Aorta (tissue), 5 donors: ENCODE measurements around the gene DRAXIN. TPM values are rescaled to one million over a fixed set of nuclear protein-coding genes. Genes with fewer than 3 reads are reported as not detected.

Experiments
- ATAC-seq: fragments of 200-7000 bp; cut with Tn5 transposase; one replicate; pipeline ENCODE4 v1.9.1; 2022; ENCODE audit warnings: moderate library complexity; ENCODE audit not compliant: low FRiP score
- DNase-seq, 2 donors: peaks; one replicate each; pipeline ENCODE4 v3.0.0-alpha.2; 2020
- H3K27ac ChIP-seq, 2 donors: one replicate each; pipeline ENCODE4 v1.5.1; 2013; ENCODE audit warnings: low read length in 2 of 2, mild to moderate bottlenecking in 2 of 2, moderate library complexity in 2 of 2, control low read depth in 1 of 2, inconsistent platforms in 1 of 2, low read depth in 1 of 2
- H3K27me3 ChIP-seq, 2 donors: one replicate each; pipeline ENCODE4 v1.6.1; 2013; ENCODE audit warnings: control low read depth in 1 of 2, low read length in 1 of 2, mild to moderate bottlenecking in 1 of 2, moderate library complexity in 1 of 2; ENCODE audit not compliant: insufficient read depth in 2 of 2, control insufficient read depth in 1 of 2
- H3K36me3 ChIP-seq, 2 donors: one replicate each; pipeline ENCODE4 v1.6.1; 2013; ENCODE audit warnings: control low read depth in 1 of 2, low read length in 1 of 2, mild to moderate bottlenecking in 1 of 2; ENCODE audit not compliant: insufficient read depth in 2 of 2, control insufficient read depth in 1 of 2
- H3K4me1 ChIP-seq, 2 donors: one replicate each; pipeline ENCODE4 v1.6.1; 2013; ENCODE audit warnings: low read length in 2 of 2, control low read depth in 1 of 2, mild to moderate bottlenecking in 1 of 2, moderate library complexity in 1 of 2; ENCODE audit not compliant: insufficient read depth in 2 of 2, control insufficient read depth in 1 of 2
- H3K4me3 ChIP-seq, 2 donors: one replicate each; pipeline ENCODE4 v1.5.1; 2013; ENCODE audit warnings: low read length in 2 of 2, control low read depth in 1 of 2, mild to moderate bottlenecking in 1 of 2
- H3K9me3 ChIP-seq: one replicate; pipeline ENCODE4 v1.6.1; 2013; ENCODE audit warnings: mild to moderate bottlenecking, low read length; ENCODE audit not compliant: control insufficient read depth
- WGBS, 2 donors: extraction: QIAGEN DNeasy Blood & Tissue Kit; methylation state at CpG; one replicate each; pipeline ENCODE4 v1.1.7; 2013; 5-methylcytosine and 5-hydroxymethylcytosine counted together
- intact Hi-C, 2 donors: fragments of 100-400 bp; cut with DNase I; formaldehyde crosslinking; loops; one replicate each; pipeline versions ENCODE4 v1.14.2 to v1.15.0; 2022
- polyA plus RNA-seq, 2 donors: library from polyadenylated mRNA; stranded (reverse); fragments of 200-250 nt; gene quantifications; one replicate each; pipeline ENCODE4 v1.2.3, GENCODE V29; 2013
- total RNA-seq, 2 donors: library from RNA; stranded (reverse); fragmentation: NEBNext Ultra II Directional; extraction: Animal tissue kit (Norgen Biotek cat#: 25700); gene quantifications; one replicate each; pipeline ENCODE4 v1.2.1, GENCODE V29; 2021
- donor health status: healthy with polysubstance abuse.
- donor health status: Bipolar disorder and iron deficiency.
- donor health status: DM: no; HTN: no; CAD: no.
- donor health status: DM: no; HTN: no; CAD: no.
- donor health status: DM: yes; HTN: yes; CAD: no.

DRAXIN gene
- total and polyA plus RNA-seq, 4 donors: 0.03 to 0.21 TPM; not detected in 2

DNA sequence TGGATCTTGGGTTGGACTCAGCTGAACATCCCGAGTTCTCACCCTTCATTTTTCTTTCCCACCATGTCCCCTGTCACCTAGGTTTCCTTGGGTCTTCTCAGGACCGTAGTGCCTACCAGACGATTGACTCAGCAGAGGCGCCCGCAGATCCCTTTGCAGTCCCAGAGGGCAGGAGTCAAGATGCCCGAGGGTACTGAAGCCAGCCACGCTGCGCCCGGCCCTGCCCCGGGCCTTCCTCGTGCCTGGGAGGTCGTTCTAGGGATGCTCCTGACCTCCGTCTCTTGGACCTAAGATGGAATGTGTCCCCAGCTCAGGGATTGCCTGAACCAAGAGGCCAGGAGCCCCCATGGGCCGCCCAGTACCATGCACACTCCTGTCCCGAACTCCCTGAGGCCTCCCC lies 58.5 kb downstream of the DRAXIN start:
- Histone ChIP-seq H3K27me3 (no peaks in the 10 kb centered on the region), H3K36me3 (peaks cover 0 to 2% of the 10 kb centered on the region in 2 donors), H3K27ac (no peak overlapping the region), H3K4me3 (no peak overlapping the region), H3K4me1 (no peaks in the 10 kb centered on the region), H3K9me3 (no peaks in the 10 kb centered on the region)
- WGBS, 2 donors: 92 to 93% methylated on average over 15 of the region's 15 CpGs
- DNase-seq: no peak
- ATAC-seq: no peak
- intact Hi-C loops: no loop called here

DNA sequence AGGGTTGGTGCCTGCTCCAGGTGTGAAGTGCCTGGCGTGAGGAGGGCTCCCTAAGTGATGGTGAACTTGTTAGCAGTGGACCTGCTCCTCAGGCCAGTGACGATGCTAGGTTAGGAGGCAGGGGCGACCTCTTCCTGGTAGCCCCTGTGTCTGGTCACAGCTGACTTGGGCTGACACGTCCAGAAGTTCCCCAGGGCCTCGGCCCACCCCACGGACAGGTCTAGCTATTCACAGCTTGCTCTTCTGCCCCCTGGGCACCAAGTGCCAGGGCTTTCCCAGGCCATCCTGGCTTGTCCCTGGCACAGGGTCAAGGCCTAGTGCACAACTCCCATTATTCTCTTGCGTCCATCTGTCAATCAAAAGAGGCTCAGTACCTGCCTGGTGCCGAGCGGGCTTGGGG lies 59.6 kb downstream of the DRAXIN start:
- intact Hi-C loops: no loop called here
- WGBS, 2 donors: 88 to 93% methylated on average over 9 of the region's 9 CpGs
- no peaks in the 10 kb centered on the region for H3K9me3 ChIP-seq
- H3K4me3 ChIP-seq: no peak overlapping the region
- ATAC-seq (no peak), DNase-seq (no peak)
- H3K4me1 ChIP-seq: no peaks in the 10 kb centered on the region
- H3K27ac ChIP-seq: no peak overlapping the region
- peaks cover 0 to 2% of the 10 kb centered on the region in 2 donors for H3K36me3 ChIP-seq
- H3K27me3 ChIP-seq: no peaks in the 10 kb centered on the region

DNA sequence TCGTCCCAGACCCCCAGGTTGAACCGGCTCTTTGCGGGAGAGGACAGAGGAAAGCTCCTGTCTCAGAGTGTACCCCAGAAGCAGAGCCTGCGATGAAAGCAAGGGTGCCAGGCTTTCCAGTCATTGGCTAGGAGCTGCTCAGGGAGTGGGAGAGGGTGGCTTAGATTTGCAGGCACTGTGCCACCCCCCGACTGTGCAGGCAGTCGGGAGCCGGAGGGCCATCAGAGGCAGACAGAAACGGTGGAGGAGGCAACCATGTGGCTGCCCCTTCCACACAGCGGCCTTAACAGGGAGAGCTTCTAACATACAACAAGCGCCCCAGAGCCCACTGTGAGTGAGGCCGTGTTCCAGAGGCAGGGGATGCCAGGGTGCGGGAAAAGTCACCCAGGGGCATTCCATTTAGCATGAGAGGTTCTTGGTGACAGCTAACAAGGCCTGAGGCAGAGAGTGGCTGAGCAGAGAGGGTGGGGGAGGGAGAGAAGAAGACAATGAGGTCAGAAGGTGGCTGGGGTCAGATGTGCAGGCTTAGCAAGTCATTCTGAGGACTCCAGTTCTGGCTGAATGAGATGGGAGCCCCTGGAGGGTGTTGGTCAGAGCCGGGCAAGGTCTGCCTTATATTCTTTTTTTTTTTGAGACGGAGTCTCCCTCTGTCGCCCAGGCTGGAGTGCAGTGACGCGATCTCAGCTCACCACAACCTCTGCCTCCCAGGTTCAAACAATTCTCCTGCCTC lies 61.0 kb downstream of the DRAXIN start:
- no peak overlapping the region for H3K27ac ChIP-seq
- ATAC-seq (no peak), DNase-seq (no peak)
- H3K4me1 ChIP-seq: no peaks in the 10 kb centered on the region
- peaks cover 0 to 2% of the 10 kb centered on the region in 2 donors for H3K36me3 ChIP-seq
- no peak overlapping the region for H3K4me3 ChIP-seq
- intact Hi-C loops: no loop called here
- no peaks in the 10 kb centered on the region for H3K9me3 ChIP-seq
- H3K27me3 ChIP-seq: no peaks in the 10 kb centered on the region
- 46 to 56% methylated on average over 17 of the region's 17 CpGs for WGBS, 2 donors

DNA sequence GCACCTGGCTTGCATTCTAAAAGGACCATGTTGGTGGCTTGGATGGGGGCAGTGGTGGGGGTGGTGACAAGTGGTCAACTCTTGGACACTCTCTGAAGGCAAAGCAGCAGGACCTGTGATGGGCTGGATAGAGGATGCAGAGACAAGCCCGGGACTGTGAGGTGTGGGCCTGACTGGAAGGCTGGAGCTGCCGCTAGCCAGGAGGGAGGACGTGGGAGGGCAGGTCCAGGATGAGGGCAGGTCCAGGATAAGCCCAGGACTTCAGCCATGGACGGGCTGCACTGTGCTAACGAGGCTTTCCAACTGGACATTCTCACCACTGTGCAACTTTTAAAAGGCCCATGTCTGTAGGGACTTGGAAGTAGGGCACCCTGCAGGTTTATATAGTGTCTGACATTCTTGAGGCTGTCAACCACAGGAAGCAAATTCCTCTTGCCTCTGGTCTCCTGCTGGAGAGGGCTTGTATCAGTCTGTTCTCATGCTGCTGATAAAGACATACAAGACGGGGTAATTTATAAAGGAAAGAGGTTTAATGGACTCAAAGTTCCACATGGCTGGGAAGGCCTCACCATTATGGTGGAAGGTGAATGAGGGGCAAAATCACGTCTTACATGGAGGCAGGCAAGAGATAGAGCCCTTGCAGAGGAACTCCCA lies 62.2 kb downstream of the DRAXIN start:
- intact Hi-C loops: no loop called here
- no peak overlapping the region for H3K4me3 ChIP-seq
- H3K9me3 ChIP-seq: no peaks in the 10 kb centered on the region
- DNase-seq (no peak), ATAC-seq (no peak)
- 47 to 52% methylated on average over 7 of the region's 7 CpGs for WGBS, 2 donors
- peaks cover 0 to 2% of the 10 kb centered on the region in 2 donors for H3K36me3 ChIP-seq
- no peak overlapping the region for H3K27ac ChIP-seq
- H3K27me3 ChIP-seq: no peaks in the 10 kb centered on the region
- H3K4me1 ChIP-seq: no peaks in the 10 kb centered on the region

DNA sequence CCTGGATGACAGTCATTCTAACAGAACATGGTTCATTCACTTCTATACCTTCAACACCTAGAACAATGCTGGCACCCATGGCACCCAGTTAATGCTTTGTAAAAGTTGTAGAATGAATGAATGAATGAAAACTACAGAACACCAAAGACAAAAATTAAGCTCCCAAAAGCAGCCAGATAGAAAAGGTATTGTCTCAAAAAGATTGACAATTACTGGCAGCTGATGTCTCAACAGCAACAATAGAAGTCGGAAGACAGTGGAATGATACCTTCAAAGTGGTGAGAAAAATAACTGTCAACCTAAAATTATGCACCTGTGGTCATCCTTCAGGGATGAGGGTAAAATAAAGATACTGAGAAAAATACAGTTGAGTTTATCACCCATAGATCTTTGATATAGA lies 65.5 kb downstream of the DRAXIN start:
- no peak for DNase-seq
- Histone ChIP-seq H3K27me3 (no peaks in the 10 kb centered on the region), H3K4me3 (no peak overlapping the region), H3K4me1 (no peaks in the 10 kb centered on the region), H3K36me3 (no peaks in the 10 kb centered on the region), H3K27ac (no peak overlapping the region), H3K9me3 (no peaks in the 10 kb centered on the region)
- WGBS, 2 donors: 93% methylated on average over 1 of the region's 1 CpG
- intact Hi-C loops: no loop called here
- no peak for ATAC-seq

DNA sequence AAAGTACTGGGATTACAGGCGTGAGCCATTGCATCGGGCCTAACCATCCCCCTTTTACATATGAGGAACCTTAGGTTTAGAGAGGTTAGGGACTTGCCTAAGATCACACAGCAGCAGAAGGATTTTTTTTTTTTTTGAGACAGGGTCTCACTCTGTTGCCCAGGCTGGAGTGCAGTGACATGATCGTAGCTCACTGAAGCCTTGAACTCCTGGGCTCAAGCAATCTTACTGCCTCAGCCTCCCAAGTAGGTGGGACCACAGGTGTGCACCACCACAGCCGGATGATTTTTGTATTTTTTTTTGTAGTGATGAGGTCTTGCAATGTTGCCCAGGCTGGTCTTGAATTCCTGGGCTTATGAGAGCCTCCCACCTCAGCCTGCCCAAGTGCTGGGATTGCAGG lies 68.3 kb downstream of the DRAXIN start:
- DNase-seq (no peak), ATAC-seq (no peak)
- no peaks in the 10 kb centered on the region for H3K4me1 ChIP-seq
- H3K36me3 ChIP-seq: no peaks in the 10 kb centered on the region
- 83 to 87% methylated on average over 4 of the region's 4 CpGs for WGBS, 2 donors
- H3K27me3 ChIP-seq: no peaks in the 10 kb centered on the region
- no peak overlapping the region for H3K27ac ChIP-seq
- intact Hi-C loops: no loop called here
- no peaks in the 10 kb centered on the region for H3K9me3 ChIP-seq
- H3K4me3 ChIP-seq: no peak overlapping the region

DNA sequence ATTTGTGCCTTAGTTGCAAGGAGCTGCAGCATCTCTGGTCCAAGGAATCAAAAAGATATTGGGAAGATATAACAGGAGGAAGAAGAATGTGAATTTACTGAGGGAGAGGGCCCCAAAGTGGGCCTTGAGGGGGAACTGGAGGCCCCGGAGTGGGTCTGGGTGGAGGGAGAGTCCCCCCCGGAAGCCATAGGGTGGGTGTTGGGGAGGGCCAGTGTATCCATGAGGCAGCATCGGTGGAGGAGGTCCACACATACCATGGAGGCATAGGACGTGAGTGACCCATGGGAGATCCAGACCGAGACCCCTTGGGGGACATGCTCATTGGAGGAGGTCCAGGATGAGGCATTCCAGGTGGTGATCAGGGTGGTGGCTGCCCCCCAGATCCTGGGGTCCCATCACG lies 69.8 kb downstream of the DRAXIN start:
- WGBS, 2 donors: 84 to 95% methylated on average over 6 of the region's 6 CpGs
- no peaks in the 10 kb centered on the region for H3K9me3 ChIP-seq
- H3K4me3 ChIP-seq: no peak overlapping the region
- H3K4me1 ChIP-seq: no peaks in the 10 kb centered on the region
- no peak for ATAC-seq
- no peak overlapping the region for H3K27ac ChIP-seq
- DNase-seq: no peak
- intact Hi-C loops: no loop called here
- no peaks in the 10 kb centered on the region for H3K27me3 ChIP-seq
- no peaks in the 10 kb centered on the region for H3K36me3 ChIP-seq

DNA sequence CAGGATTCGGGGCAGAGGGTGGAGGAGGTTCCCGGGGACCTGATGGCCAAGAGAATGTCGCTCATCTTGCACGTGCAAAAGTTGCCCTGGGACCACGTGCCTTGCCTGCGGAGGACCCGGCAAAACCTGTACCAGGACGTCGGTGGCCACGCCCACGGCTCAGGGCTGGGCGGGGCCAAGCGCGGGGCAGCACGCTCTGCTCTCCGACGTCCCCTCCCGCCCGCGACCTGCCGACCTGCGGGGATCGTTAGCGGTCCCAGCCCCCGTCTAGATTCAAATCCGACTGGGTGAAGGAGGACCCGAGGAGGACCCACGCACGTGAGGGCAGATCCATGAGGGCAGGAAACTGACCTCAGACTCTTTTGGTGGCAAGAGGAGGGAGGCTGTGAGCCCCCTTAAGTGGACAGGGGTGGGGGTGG lies 70.5 kb downstream of the DRAXIN start, which contains the start of gene C1orf167:
C1orf167 (plus strand) TSS at position 206 of the 419 bp plus-strand sequence. CDS start 2,208 bp downstream, outside the sequence.
- H3K9me3 ChIP-seq: no peaks in the 10 kb centered on the region
- no peak within 1 kb of the TSS for H3K4me3 ChIP-seq
- intact Hi-C loops: no loop called here
- DNase-seq (no peak), ATAC-seq (no peak)
- WGBS, 2 donors: 5 to 6% methylated on average over 29 of the region's 29 CpGs
- H3K4me1 ChIP-seq: no peaks in the 10 kb centered on the region
- no peaks in the 10 kb centered on the region for H3K36me3 ChIP-seq
- no peaks in the 10 kb centered on the region for H3K27me3 ChIP-seq
- no peak within 1 kb of the TSS for H3K27ac ChIP-seq

DNA sequence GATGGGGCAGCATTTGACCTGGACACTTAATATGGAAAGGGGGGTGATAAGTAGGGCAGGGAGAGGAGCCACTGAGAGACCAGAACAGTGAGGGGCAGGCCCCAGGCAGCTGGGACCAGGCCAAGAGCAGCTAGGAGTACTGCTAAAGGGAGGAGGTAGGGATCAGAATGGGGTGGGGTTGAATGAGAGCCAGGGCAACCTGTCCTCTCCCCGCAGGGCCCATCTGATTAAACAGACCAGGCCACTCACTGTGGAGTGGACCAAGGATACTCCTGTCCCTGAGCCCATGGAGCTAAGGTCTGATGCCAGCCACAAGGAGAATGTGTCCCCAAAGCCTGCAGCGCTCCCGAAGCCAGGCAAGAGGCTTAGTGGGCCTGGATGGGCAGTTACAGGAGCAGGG lies 72.6 kb downstream of the DRAXIN start:
- WGBS, 2 donors: 92 to 93% methylated on average over 3 of the region's 3 CpGs
- Histone ChIP-seq H3K4me3 (no peak overlapping the region), H3K4me1 (no peaks in the 10 kb centered on the region), H3K9me3 (no peaks in the 10 kb centered on the region), H3K27ac (no peak overlapping the region), H3K36me3 (no peaks in the 10 kb centered on the region), H3K27me3 (no peaks in the 10 kb centered on the region)
- no peak for ATAC-seq
- intact Hi-C loops: no loop called here
- DNase-seq: no peak
